GM12873 (cell line): ENCODE results near the gene SLC25A13.

Source experiments
- TF ChIP-seq, protein P1 (sequence below): IDR thresholded peaks from 2 replicates; pipeline ENCODE4 v1.5.1; 2012; ENCODE audit warnings: low read depth, mild to moderate bottlenecking, moderate library complexity, low read length, control low read depth; ENCODE audit not compliant: insufficient read depth; ENCODE audit errors: missing control alignments

SLC25A13 gene

DNA sequence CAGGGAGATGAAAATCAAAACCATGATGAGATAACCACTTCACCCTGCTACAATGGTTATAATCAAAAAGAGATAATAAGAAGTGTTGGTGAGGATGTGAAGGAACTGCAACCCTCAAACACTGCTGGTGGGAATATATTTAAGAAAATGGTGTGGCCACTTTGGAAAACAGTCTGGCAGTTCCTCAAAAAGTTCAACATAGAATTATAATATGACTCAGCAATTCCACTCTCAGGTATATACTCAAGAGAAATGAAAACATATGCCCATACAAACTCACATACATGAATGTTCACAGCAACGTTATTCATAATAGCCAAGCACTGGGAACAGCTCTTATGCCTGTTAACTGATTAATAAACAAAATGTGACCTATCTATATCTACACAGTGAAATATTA lies 104.8 kb downstream of the SLC25A13 start:
- TF ChIP-seq, protein P1, sequence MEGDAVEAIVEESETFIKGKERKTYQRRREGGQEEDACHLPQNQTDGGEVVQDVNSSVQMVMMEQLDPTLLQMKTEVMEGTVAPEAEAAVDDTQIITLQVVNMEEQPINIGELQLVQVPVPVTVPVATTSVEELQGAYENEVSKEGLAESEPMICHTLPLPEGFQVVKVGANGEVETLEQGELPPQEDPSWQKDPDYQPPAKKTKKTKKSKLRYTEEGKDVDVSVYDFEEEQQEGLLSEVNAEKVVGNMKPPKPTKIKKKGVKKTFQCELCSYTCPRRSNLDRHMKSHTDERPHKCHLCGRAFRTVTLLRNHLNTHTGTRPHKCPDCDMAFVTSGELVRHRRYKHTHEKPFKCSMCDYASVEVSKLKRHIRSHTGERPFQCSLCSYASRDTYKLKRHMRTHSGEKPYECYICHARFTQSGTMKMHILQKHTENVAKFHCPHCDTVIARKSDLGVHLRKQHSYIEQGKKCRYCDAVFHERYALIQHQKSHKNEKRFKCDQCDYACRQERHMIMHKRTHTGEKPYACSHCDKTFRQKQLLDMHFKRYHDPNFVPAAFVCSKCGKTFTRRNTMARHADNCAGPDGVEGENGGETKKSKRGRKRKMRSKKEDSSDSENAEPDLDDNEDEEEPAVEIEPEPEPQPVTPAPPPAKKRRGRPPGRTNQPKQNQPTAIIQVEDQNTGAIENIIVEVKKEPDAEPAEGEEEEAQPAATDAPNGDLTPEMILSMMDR = no peak

DNA sequence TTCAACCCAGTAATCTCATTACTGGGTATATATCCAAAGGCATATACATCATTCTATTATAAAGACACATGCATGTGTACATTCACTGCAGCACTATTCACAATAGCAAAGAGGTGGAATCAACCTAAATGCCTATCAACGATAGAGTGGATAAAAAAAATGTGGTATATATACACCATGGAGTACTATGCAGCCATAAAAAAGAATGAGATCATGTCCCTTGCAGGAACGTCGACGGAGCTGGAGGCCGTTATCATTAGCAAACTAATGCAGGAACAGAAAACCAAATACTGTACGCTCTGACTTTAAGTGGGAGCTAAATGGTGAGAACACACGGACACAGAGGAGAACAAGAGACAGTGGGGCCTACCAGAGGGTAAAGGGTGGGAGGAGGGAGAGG lies 105.5 kb downstream of the SLC25A13 start:
- TF ChIP-seq, protein P1 = no peak

DNA sequence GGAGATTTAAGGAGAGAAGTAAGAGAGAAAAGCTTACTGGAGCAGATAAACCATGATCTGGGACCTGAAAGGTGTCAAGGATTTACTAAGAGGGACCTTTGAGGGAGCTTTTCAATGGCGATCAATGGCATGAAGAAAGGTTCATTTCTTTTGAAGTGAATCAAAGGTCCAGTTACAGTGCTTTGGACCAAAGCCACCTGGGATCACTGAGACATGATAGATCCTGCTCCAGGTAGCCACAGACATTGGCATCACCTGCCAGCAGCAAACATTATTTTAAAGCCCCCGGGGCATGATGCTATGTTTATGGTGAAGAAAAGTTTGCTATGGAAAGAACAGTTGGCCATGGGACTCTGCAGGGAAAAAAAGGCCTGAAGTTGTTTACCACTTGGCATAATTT lies 109.4 kb downstream of the SLC25A13 start:
- TF ChIP-seq, protein P1 = no peak

DNA sequence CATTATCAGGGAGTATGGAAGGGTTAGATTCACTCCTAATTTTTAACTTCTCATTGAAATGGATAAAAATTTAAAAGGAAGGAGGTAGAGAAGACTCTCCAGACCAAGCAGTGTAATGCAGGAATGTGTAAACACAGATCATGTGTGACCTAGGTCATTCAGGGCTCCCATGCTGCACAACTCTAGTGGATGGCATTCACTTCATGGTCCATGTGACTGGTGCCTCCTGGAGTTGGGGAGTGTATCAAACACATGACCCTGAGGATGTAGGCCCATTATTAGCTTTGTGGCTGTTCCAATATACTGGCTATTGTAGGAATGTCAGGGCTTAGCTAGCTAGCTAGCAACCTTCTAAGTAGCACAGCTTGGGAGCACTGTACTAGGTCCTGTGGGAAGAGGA lies 109.9 kb downstream of the SLC25A13 start:
- TF ChIP-seq, protein P1 = no peak

DNA sequence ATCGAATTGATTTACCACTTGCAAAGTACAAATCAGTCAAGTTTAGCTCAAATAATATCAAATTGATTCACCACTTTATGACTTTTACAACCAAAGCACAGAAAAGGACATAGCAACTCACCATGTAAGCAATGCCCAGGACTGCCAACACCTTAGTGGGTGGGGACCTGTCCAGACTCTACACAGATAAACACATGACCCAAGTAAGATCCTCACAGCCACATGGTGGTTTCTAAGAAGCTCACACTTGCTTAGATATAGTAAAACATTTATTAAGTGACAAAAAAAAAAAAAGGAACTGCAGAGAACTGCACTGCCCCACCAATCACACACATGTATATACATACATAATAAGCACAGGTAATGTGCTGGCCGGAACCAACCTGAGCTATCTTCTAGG lies 116.2 kb downstream of the SLC25A13 start:
- TF ChIP-seq, protein P1 = no peak

DNA sequence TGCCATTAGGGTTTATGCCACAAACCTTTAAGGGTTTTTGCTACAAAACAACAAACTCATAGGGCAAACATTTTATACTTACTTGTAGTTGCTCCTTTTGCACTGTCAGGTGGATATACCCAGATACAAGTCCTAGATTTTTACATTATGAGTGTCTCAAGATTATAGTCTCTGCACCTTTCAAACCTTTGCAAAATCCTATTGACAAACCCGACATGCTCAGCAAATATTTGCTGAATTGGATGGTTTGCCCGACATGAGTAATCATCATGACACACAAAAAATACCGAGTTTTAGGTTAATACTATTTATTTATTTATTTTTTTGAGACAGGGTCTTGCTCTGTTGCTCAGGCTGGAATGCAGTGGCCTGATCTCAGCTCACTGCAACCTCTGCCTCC lies 117.3 kb downstream of the SLC25A13 start:
- TF ChIP-seq, protein P1 = no peak

DNA sequence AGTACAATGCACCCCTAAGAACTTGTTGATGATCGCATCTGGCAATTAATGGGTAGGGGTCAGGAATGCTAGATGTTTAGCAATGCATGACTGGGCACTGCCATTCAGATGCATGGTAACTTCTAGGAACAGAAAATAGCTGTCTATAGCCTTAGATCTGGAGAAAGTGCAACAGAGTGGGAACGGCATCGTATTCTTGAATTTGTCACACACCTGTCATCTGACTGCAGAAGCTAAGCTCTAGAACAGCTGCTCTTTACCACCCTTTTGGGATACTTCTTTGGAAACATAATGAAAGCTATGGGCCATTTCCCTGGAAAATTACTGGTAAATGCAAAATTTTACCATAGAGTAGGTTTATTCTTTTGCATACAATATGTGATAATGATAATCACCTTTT lies 118.1 kb downstream of the SLC25A13 start:
- TF ChIP-seq, protein P1 = no peak
